MM.1S (cell line): Measurements from ENCODE around the gene CSKMT.

Source experiments
- DNase-seq: peaks from one replicate; pipeline ENCODE4 v3.0.0-alpha.2; 2015
- H2AFZ ChIP-seq: fragments of 300-600 bp; sonication (generic); 2 replicates; pipeline ENCODE4 v1.6.0; 2016; ENCODE audit warnings: antibody characterized with exemption, low read length
- H3F3A ChIP-seq: fragments of 300-600 bp; sonication (generic); 2 replicates; pipeline ENCODE4 v1.6.1; 2016; ENCODE audit warnings: mild to moderate bottlenecking, antibody characterized with exemption, low read length, moderate library complexity, mixed read lengths; ENCODE audit not compliant: insufficient read depth
- H3K27ac ChIP-seq: fragments of 300-600 bp; sonication (generic); 2 replicates; pipeline ENCODE4 v1.5.1; 2016; ENCODE audit warnings: mild to moderate bottlenecking, low read length
- H3K27me3 ChIP-seq: fragments of 300-600 bp; sonication (generic); replicated peaks from 2 replicates; pipeline ENCODE4 v1.6.0; 2016; ENCODE audit warnings: low read length; ENCODE audit not compliant: insufficient read depth
- H3K36me3 ChIP-seq: fragments of 300-600 bp; sonication (generic); replicated peaks from 2 replicates; pipeline ENCODE4 v1.6.1; 2016; ENCODE audit warnings: mild to moderate bottlenecking, low read length, mixed read lengths; ENCODE audit not compliant: insufficient read depth
- H3K4me1 ChIP-seq: fragments of 300-600 bp; sonication (generic); 2 replicates; pipeline ENCODE4 v1.6.1; 2016; ENCODE audit warnings: low read length, mixed read lengths
- H3K4me2 ChIP-seq: fragments of 300-600 bp; sonication (generic); 2 replicates; pipeline ENCODE4 v1.6.0; 2016; ENCODE audit warnings: low read depth, low read length
- H3K4me3 ChIP-seq: fragments of 300-600 bp; sonication (generic); 2 replicates; pipeline ENCODE4 v1.5.1; 2016; ENCODE audit warnings: low read length, mixed read lengths
- H3K79me2 ChIP-seq: fragments of 300-600 bp; sonication (generic); 2 replicates; pipeline ENCODE4 v1.6.1; 2016; ENCODE audit warnings: mixed run types, low read length, mixed read lengths
- H3K9ac ChIP-seq: fragments of 300-600 bp; sonication (generic); 2 replicates; pipeline ENCODE4 v1.6.1; 2016; ENCODE audit warnings: low read length, mixed read lengths
- H3K9me2 ChIP-seq: fragments of 300-600 bp; sonication (generic); replicated peaks from 2 replicates; pipeline ENCODE4 v1.6.1; 2016; ENCODE audit warnings: mild to moderate bottlenecking, low read length, mixed read lengths; ENCODE audit not compliant: insufficient read depth
- H3K9me3 ChIP-seq: fragments of 300-600 bp; sonication (generic); replicated peaks from 2 replicates; pipeline ENCODE4 v1.6.1; 2016; ENCODE audit warnings: mild to moderate bottlenecking, low read length, mixed read lengths; ENCODE audit not compliant: insufficient read depth
- H4K20me1 ChIP-seq: fragments of 300-600 bp; sonication (generic); 2 replicates; pipeline ENCODE4 v1.6.1; 2016; ENCODE audit warnings: mild to moderate bottlenecking, low read length, moderate library complexity, mixed read lengths; ENCODE audit not compliant: insufficient read depth
- CTCF ChIP-seq: fragments of 300-600 bp; sonication (generic); IDR thresholded peaks from 2 replicates; pipeline ENCODE4 v1.5.1; 2016; ENCODE audit warnings: antibody characterized with exemption, low read length, mixed read lengths
- EZH2 ChIP-seq: fragments of 300-600 bp; sonication (generic); optimal IDR thresholded peaks from 2 replicates; pipeline ENCODE3; 2017; ENCODE audit warnings: low read depth, mild to moderate bottlenecking, antibody characterized with exemption, low read length, mixed read lengths
- EZH2phosphoT487 ChIP-seq: fragments of 300-600 bp; sonication (generic); IDR thresholded peaks from 2 replicates; pipeline ENCODE4 v1.6.1; 2018; ENCODE audit warnings: antibody characterized with exemption, low read length

Gene CSKMT

GRCh38 chr11:62705880-62706849 is 41.1 kb downstream of the CSKMT start:
- no peaks in the 10 kb centered on the region for H3K36me3 ChIP-seq

DNA sequence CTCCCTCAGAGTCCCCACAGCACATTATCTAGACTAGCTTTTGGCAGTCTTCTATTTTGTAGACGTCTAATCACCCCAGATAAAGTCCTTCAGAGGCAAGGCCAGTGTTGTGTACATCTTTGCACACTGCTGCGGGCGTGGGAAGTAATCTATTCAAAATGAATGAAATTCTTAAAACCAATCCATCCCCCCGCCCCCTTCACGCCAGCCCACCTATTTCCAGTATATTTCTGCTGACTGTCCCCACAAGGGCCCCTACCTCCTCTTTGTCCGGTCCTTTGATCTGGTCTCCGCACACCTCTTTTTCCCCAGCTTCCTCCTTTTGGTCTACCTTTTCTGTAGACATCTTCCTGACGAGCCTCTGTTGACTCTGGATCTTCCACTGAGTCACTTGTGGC is 41.7 kb downstream of the CSKMT start:
- Histone ChIP-seq H3K9ac (no peak overlapping the region), H3K36me3 (no peaks in the 10 kb centered on the region), H3K27ac (peak overlapping the region; percentile 2; the same call in 1 of the 2 replicates), H3K4me3 (peak overlapping the region; percentile 83), H3K9me2 (no peaks in the 10 kb centered on the region), H4K20me1 (no peaks in the 10 kb centered on the region), H3F3A (peaks cover 40% of the 10 kb centered on the region), H2AFZ (peak overlapping the region; percentile 87), H3K4me1 (peaks cover 35% of the 10 kb centered on the region), H3K27me3 (no peaks in the 10 kb centered on the region), H3K79me2 (peaks cover 26% of the 10 kb centered on the region), H3K9me3 (no peaks in the 10 kb centered on the region), H3K4me2 (peak overlapping the region; percentile 81; the same call in 1 of the 2 replicates)
- DNase-seq: no peak
- no peak for TF ChIP-seq CTCF
- TF ChIP-seq EZH2phosphoT487: no peak
- TF ChIP-seq EZH2: no peak

More at GRCh38 chr11:62705880-62706849, 41.1 kb downstream of the CSKMT start:
- Histone ChIP-seq H3K27me3 (no peaks in the 10 kb centered on the region), H2AFZ (peak overlapping the region; percentile 87), H3F3A (peaks cover 37% of the 10 kb centered on the region), H3K4me3 (peak overlapping the region; percentile 83), H3K4me2 (peak overlapping the region; percentile 93), H3K27ac (peak overlapping the region; percentile 73), H3K9me2 (no peaks in the 10 kb centered on the region), H3K9ac (peak overlapping the region; percentile 71), H3K9me3 (no peaks in the 10 kb centered on the region), H3K4me1 (peaks cover 35% of the 10 kb centered on the region), H4K20me1 (no peaks in the 10 kb centered on the region), H3K79me2 (peaks cover 19% of the 10 kb centered on the region)
- TF ChIP-seq CTCF (no peak), EZH2 (no peak), EZH2phosphoT487 (no peak)
- DNase-seq: peak; percentile 92

DNA sequence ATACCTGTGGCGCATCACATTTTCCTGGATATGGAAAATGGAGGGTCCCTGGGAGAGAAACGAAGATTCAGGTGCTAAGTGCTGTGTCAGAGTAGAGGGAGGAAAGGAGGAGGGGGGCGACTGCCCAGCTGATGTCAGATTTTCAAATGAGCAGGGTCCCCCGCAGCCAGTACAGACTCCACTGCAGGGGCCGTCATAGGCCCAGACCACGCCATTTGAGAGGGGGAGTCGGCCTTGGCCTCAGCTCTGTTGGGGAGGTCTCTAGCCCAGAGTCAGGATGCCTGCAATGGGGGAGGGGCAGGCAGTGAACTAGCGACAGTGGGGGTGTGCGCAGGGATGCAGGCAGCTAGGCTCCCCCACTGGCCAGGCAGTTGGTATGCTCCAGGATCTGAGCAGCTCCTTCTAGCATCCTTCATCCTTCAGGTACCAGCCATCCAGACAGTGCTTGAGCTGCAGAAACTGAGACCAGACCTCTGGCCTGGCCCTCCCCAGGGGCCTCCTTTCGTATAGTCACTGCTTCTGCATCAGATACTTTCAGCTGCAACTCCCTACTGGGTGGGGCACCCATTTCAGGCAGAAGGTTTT is 42.3 kb downstream of the CSKMT start, which contains the start of the genes BSCL2 and GNG3:
BSCL2 (minus strand) TSS at position 148 of the 585 bp plus-strand sequence. CDS start 229 bp downstream, outside the sequence.
GNG3 (plus strand) TSS at position 400 of the 585 bp plus-strand sequence. CDS start 620 bp downstream, outside the sequence.
- H2AFZ ChIP-seq: peak within 1 kb of the TSS; percentile 87
- peak within 1 kb of the TSS; percentile 2; the same call in 1 of the 2 replicates for H3K27ac ChIP-seq
- no peaks in the 10 kb centered on the region for H3K9me2 ChIP-seq
- DNase-seq: no peak
- H3K9me3 ChIP-seq: no peaks in the 10 kb centered on the region
- H3K36me3 ChIP-seq: no peaks in the 10 kb centered on the region
- no peaks in the 10 kb centered on the region for H3K27me3 ChIP-seq
- H3K79me2 ChIP-seq: peaks cover 30% of the 10 kb centered on the region
- H3F3A ChIP-seq: peaks cover 42% of the 10 kb centered on the region
- peaks cover 37% of the 10 kb centered on the region for H3K4me1 ChIP-seq
- H4K20me1 ChIP-seq: no peaks in the 10 kb centered on the region
- TF ChIP-seq EZH2phosphoT487 (no peak), EZH2 (no peak), CTCF (no peak)
- peak within 1 kb of the TSS; percentile 83 for H3K4me3 ChIP-seq
- peak within 1 kb of the TSS; percentile 93; the same call in 1 of the 2 replicates for H3K9ac ChIP-seq
- peak within 1 kb of the TSS; percentile 96 for H3K4me2 ChIP-seq
